RWPE2 (cell line): ENCODE results near the gene TAP1.
"Not testable (repeated sequence)": the region's sequence is repeated elsewhere in the genome, so short reads cannot be mapped to it uniquely, and the experiment has no call there.

Experiments
- ATAC-seq: fragments of 200-7000 bp; cut with Tn5 transposase; 3 replicates; pipeline ENCODE4 v1.9.1; 2021; ENCODE audit warnings: low read depth
- DNase-seq: peaks from one replicate; pipeline ENCODE4 v3.0.0-alpha.2; 2020; ENCODE audit warnings: low spot score
- H3K27ac ChIP-seq: fragments of 450-650 bp; 2 replicates; pipeline ENCODE4 v1.5.1; 2017; ENCODE audit warnings: mild to moderate bottlenecking; ENCODE audit not compliant: poor library complexity, severe bottlenecking
- H3K27me3 ChIP-seq: fragments of 250-450 bp; sonication (Bioruptor Pico); 2 replicates; pipeline ENCODE4 v1.5.1; 2021; ENCODE audit warnings: mild to moderate bottlenecking, moderate library complexity; ENCODE audit not compliant: insufficient read depth, poor library complexity, severe bottlenecking
- H3K36me3 ChIP-seq: fragments of 250-450 bp; sonication (Bioruptor Pico); 2 replicates; pipeline ENCODE4 v1.5.1; 2020; ENCODE audit warnings: low read depth, mild to moderate bottlenecking, moderate library complexity
- H3K4me1 ChIP-seq: fragments of 250-450 bp; sonication (Bioruptor Pico); 2 replicates; pipeline ENCODE4 v1.5.1; 2021; ENCODE audit warnings: mild to moderate bottlenecking, moderate library complexity; ENCODE audit not compliant: insufficient read depth, poor library complexity, severe bottlenecking
- H3K4me3 ChIP-seq: fragments of 250-450 bp; sonication (Bioruptor Pico); 2 replicates; pipeline ENCODE4 v1.5.1; 2021; ENCODE audit warnings: mild to moderate bottlenecking, moderate library complexity; ENCODE audit not compliant: severe bottlenecking
- H3K9me3 ChIP-seq: fragments of 250-450 bp; sonication (Bioruptor Pico); 2 replicates; pipeline ENCODE4 v1.5.1; 2021; ENCODE audit warnings: mild to moderate bottlenecking, moderate library complexity; ENCODE audit not compliant: severe bottlenecking
- CTCF ChIP-seq: fragments of 450-650 bp; IDR thresholded peaks from one replicate; pipeline ENCODE4 v1.5.1; 2017; ENCODE audit warnings: mild to moderate bottlenecking, moderate library complexity; ENCODE audit not compliant: poor library complexity, severe bottlenecking

The TAP1 gene

GRCh38 chr6:32807020-32807580, 46.4 kb downstream of the TAP1 start:
- no peak for DNase-seq
- no peaks in the 10 kb centered on the region for H3K4me1 ChIP-seq

GRCh38 chr6:32805404-32805803, 48.1 kb downstream of the TAP1 start:
- H3K36me3 ChIP-seq, H3K9me3 ChIP-seq, H3K27ac ChIP-seq, H3K27me3 ChIP-seq, H3K4me1 ChIP-seq, H3K4me3 ChIP-seq, DNase-seq, ATAC-seq: not testable (repeated sequence)

More at GRCh38 chr6:32807020-32807580, 46.4 kb downstream of the TAP1 start:
- ATAC-seq, result no peak
- Histone ChIP-seq H3K36me3 (no peaks in the 10 kb centered on the region), H3K27me3 (no peaks in the 10 kb centered on the region), H3K4me3 (no peak overlapping the region), H3K9me3 (no peaks in the 10 kb centered on the region), H3K27ac (no peak overlapping the region)
- TF ChIP-seq CTCF, result no peak

- H3K27me3 ChIP-seq, result no peaks in the 10 kb centered on the region
- H3K9me3 ChIP-seq, result peaks cover 2% of the 10 kb centered on the region
- ATAC-seq (no peak), DNase-seq (no peak)
- H3K4me3 ChIP-seq, result no peak overlapping the region
- TF ChIP-seq CTCF, result no peak
- H3K36me3 ChIP-seq, result no peaks in the 10 kb centered on the region
- H3K4me1 ChIP-seq, result no peaks in the 10 kb centered on the region
- no peak overlapping the region for H3K27ac ChIP-seq
These were observed 50.1 kb downstream of the TAP1 start for GRCh38 chr6:32803416-32803815.

- Histone ChIP-seq H3K27me3 (peaks cover 18% of the 10 kb centered on the region), H3K36me3 (no peaks in the 10 kb centered on the region), H3K9me3 (peaks cover 2% of the 10 kb centered on the region), H3K4me1 (no peaks in the 10 kb centered on the region), H3K27ac (no peak overlapping the region), H3K4me3 (no peak overlapping the region)
- no peak for TF ChIP-seq CTCF
- ATAC-seq, result no peak
- DNase-seq, result no peak
These were observed 53.8 kb downstream of the TAP1 start for GRCh38 chr6:32799740-32800139.

- ATAC-seq (no peak), DNase-seq (no peak)
- Histone ChIP-seq H3K4me3 (no peak overlapping the region), H3K4me1 (no peaks in the 10 kb centered on the region), H3K9me3 (peaks cover 2% of the 10 kb centered on the region), H3K36me3 (no peaks in the 10 kb centered on the region), H3K27ac (no peak overlapping the region), H3K27me3 (peaks cover 24% of the 10 kb centered on the region)
- no peak for TF ChIP-seq CTCF
These were observed 54.3 kb downstream of the TAP1 start for GRCh38 chr6:32799168-32799567.
